ENCODE data around the gene USP25. TPM values are rescaled to one million over a fixed set of nuclear protein-coding genes. Genes with fewer than 3 reads are reported as not detected.

Gene USP25
- total RNA-seq, 2 donors from 2014 or later: 32.0 to 43.5 TPM

DNA sequence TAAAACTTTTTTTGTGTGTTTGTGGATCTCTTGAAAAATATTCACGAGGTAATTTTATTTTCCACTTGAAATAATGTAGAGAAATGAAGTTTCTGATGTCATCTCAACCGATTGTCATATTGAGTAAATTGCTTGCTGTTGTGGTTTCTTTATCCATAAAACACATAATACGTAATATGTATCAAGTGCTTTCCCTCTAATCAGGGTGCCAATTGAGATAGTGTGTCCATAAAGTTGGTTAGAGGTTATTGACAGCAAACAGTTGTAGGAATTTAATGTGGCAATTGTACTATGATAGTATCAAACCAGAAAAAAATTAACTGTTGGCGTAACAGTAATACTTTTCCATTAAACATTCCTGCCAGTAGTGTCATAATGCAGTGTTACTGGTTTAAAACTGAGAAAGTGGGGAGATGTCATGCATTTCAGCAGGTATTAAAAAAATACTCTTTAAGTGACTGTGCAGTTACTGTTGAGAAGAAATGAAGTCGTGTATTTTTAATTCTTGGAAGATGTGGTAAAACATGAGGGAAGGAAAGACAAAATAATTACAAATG, 38.3 kb downstream of the USP25 start:
- H3K9me3 ChIP-seq: no peaks in the 10 kb centered on the region
- no peaks in the 10 kb centered on the region for H3K36me3 ChIP-seq
- H3K27me3 ChIP-seq (replicated peaks; ENCODE audit: insufficient read depth): no peaks in the 10 kb centered on the region
- no peak for TF ChIP-seq CTCF (IDR thresholded peaks at IDR 0.05)
- H3K27ac ChIP-seq: no peak overlapping the region
- DNase-seq (ENCODE audit: low spot score): no peak
- no peak for ATAC-seq (ENCODE audit: insufficient number of reproducible peaks, low FRiP score, low read depth)
- H3K4me3 ChIP-seq: no peak overlapping the region
- H3K4me1 ChIP-seq (ENCODE audit: control insufficient read depth in 1 of 2, low read depth in 2 of 2): peaks cover 6 to 40% of the 10 kb centered on the region in 2 donors

- ATAC-seq (ENCODE audit: insufficient number of reproducible peaks, low FRiP score, low read depth) (no peak), DNase-seq (ENCODE audit: low spot score) (no peak)
- no peaks in the 10 kb centered on the region for H3K9me3 ChIP-seq
- peaks cover 6 to 40% of the 10 kb centered on the region in 2 donors for H3K4me1 ChIP-seq (ENCODE audit: control insufficient read depth in 1 of 2, low read depth in 2 of 2)
- no peaks in the 10 kb centered on the region for H3K36me3 ChIP-seq
- H3K27ac ChIP-seq: no peak overlapping the region
- no peak for TF ChIP-seq CTCF (IDR thresholded peaks at IDR 0.05)
- H3K4me3 ChIP-seq: no peak overlapping the region
- no peaks in the 10 kb centered on the region for H3K27me3 ChIP-seq (replicated peaks; ENCODE audit: insufficient read depth)
Observed at GRCh38 chr21:15768853-15769252, 39.1 kb downstream of the USP25 start.

- peaks cover 12 to 27% of the 10 kb centered on the region in 2 donors for H3K4me1 ChIP-seq (ENCODE audit: control insufficient read depth in 1 of 2, low read depth in 2 of 2)
- no peak overlapping the region for H3K27ac ChIP-seq
- no peaks in the 10 kb centered on the region for H3K36me3 ChIP-seq
- no peak for TF ChIP-seq CTCF (IDR thresholded peaks at IDR 0.05)
- no peak overlapping the region for H3K4me3 ChIP-seq
- no peak for ATAC-seq (ENCODE audit: insufficient number of reproducible peaks, low FRiP score, low read depth)
- no peaks in the 10 kb centered on the region for H3K27me3 ChIP-seq (replicated peaks; ENCODE audit: insufficient read depth)
- no peaks in the 10 kb centered on the region for H3K9me3 ChIP-seq
- no peak for DNase-seq (ENCODE audit: low spot score)
Observed at GRCh38 chr21:15771311-15771710, 41.5 kb downstream of the USP25 start.

- no peak overlapping the region for H3K27ac ChIP-seq
- TF ChIP-seq CTCF (IDR thresholded peaks at IDR 0.05): no peak
- ATAC-seq (ENCODE audit: insufficient number of reproducible peaks, low FRiP score, low read depth) (no peak), DNase-seq (ENCODE audit: low spot score) (no peak)
- H3K36me3 ChIP-seq: no peaks in the 10 kb centered on the region
- H3K9me3 ChIP-seq: no peaks in the 10 kb centered on the region
- H3K27me3 ChIP-seq (replicated peaks; ENCODE audit: insufficient read depth): no peaks in the 10 kb centered on the region
- H3K4me3 ChIP-seq: no peak overlapping the region
- peaks cover 6 to 19% of the 10 kb centered on the region in 2 donors for H3K4me1 ChIP-seq (ENCODE audit: control insufficient read depth in 1 of 2, low read depth in 2 of 2)
Observed at GRCh38 chr21:15772654-15773053, 42.9 kb downstream of the USP25 start.

DNA sequence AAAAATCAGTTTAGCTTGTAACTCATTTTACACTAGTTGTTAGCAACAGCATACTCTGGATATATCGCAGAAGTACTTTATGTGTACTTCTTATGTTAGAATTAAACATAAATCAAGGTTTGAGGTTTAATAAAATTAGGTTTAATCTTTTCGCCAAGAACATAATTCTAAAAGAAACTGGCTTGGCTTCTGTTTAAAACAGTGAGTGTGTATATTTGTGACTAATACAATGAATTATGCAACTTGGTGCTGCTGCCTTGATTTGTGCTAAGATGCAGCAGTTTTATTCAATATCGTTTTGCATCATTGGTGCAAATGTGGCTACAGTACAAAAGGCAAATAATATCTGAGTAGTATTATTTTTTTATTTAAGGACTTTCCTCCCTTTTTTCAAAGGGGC, 44.8 kb downstream of the USP25 start:
- no peak for TF ChIP-seq CTCF (IDR thresholded peaks at IDR 0.05)
- ATAC-seq (ENCODE audit: insufficient number of reproducible peaks, low FRiP score, low read depth) (no peak), DNase-seq (ENCODE audit: low spot score) (no peak)
- Histone ChIP-seq H3K36me3 (no peaks in the 10 kb centered on the region), H3K27ac (no peak overlapping the region), H3K4me3 (no peak overlapping the region), H3K27me3 (replicated peaks; ENCODE audit: insufficient read depth) (no peaks in the 10 kb centered on the region), H3K4me1 (ENCODE audit: control insufficient read depth in 1 of 2, low read depth in 2 of 2) (peaks cover 6 to 10% of the 10 kb centered on the region in 2 donors), H3K9me3 (no peaks in the 10 kb centered on the region)

Measured in thoracic aorta (tissue), 2 donors.